LNCaP clone FGC (cell line): ENCODE results near the gene KLC1.

Source experiments
- DNase-seq: peaks from one replicate; pipeline ENCODE4 v3.0.0-alpha.2; 2011; ENCODE audit warnings: low read depth
- H3K4me3 ChIP-seq: 2 replicates; pipeline ENCODE4 v1.5.1; 2011; ENCODE audit warnings: mild to moderate bottlenecking, low read depth, low read length, control low read depth
- TF ChIP-seq, protein P1 (sequence below): IDR thresholded peaks from 2 replicates; pipeline ENCODE4 v1.5.1; 2012; ENCODE audit warnings: mild to moderate bottlenecking; ENCODE audit not compliant: control insufficient read depth, insufficient read depth; ENCODE audit errors: extremely low read depth

KLC1 gene

DNA sequence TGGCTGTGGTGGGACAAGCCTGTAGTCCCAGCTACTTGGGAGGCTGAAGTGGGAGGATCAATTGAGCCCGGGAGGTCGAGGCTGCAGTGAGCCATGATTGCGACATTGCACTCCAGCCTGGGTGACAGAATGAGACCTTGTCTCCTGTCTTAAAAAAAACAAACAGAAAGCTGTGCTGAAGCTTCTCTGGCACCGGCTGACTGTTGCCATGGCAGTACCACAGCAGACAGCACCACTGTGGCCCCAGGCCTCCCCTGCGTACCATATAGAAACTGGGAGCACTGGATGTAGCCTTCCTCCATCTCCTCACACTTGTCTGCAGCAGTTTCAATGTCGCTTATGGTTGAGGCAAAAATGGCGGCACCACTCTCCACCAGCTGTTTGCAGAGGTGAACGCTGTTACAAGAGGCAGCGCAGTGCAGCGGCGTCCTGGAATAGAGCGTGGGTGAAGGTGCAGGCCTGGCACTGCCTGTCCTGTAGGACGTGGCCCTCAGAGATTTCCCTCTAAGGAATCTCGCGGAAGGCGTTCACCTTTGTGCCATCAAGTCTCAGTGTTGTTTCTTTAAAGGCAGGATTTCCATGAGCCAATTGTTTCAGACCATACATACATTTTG, 108.5 kb downstream of the KLC1 start:
- no peak overlapping the region for H3K4me3 ChIP-seq
- TF ChIP-seq, protein P1, sequence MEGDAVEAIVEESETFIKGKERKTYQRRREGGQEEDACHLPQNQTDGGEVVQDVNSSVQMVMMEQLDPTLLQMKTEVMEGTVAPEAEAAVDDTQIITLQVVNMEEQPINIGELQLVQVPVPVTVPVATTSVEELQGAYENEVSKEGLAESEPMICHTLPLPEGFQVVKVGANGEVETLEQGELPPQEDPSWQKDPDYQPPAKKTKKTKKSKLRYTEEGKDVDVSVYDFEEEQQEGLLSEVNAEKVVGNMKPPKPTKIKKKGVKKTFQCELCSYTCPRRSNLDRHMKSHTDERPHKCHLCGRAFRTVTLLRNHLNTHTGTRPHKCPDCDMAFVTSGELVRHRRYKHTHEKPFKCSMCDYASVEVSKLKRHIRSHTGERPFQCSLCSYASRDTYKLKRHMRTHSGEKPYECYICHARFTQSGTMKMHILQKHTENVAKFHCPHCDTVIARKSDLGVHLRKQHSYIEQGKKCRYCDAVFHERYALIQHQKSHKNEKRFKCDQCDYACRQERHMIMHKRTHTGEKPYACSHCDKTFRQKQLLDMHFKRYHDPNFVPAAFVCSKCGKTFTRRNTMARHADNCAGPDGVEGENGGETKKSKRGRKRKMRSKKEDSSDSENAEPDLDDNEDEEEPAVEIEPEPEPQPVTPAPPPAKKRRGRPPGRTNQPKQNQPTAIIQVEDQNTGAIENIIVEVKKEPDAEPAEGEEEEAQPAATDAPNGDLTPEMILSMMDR = no peak
- DNase-seq = no peak

DNA sequence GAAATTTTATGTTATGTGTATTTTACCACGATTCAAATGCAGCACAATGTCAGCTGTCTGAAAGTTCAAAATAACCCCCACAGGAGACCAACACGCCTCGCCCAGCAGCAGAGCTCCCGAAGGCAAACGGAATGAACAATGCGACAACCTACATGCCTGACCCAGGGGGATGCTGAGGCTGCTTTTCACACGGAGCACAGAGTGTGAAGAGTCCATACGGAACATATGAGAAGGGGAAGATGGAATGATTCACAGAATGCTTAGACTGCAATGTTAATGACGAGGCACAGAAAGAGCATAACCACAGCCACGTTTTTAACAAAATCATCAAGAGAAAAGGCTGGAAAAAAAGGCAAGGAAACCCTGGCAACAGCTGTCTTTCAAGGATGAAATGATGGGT, 109.2 kb downstream of the KLC1 start:
- TF ChIP-seq, protein P1 = no peak
- H3K4me3 ChIP-seq = no peak overlapping the region
- DNase-seq = no peak

DNA sequence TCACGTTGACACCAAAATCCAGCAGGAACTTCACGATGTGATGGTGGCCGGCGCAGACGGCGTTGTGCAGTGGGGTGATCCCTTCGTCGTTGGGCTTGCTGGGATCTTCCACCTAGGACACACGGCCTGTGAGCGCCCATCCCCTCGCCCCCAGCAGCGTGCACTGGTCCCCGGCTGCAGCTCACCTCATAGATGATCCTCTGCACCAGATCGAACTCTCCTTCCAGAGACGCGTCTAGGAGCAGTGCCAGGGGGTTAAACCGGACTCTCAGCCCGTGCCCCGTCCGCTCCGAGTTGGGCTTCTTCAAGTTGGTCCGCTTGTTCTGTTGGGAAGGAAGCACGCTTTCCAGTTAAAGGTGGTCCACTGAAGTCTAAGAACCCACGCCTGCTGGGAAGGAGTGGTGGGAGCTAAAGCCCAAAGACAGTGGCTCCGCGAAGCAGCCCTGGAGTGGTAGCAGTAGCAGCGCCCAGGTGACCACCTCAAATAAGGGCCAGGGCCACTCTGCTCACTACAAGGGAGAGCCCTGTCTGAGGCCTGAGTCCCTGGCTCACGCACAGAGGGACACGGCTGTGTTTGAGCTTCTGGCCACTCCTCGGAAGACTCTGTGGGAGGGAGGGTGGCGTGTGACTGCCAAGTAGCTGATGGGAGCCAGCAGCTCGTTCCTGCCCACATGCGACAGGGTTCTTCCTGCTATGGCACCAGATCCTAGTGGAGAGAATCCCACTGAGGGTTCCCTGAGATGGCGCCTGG, 109.9 kb downstream of the KLC1 start:
- TF ChIP-seq, protein P1 = no peak

DNA sequence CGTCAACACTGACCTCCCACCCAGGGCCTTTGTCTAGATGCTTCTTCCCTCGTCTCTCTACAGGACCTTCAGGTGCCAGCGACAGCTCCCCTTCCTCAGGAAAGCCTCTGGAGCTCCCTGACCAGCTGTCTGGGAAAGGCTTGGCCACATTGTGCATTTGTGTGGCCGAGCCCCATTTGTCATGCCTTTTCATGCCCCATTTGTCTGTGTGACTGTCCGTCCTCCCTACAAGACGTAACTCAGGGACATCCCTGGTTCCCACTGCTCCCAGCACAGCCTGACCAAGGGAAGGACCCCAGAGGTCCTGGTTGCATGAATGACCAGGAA, 110.4 kb downstream of the KLC1 start:
- no peak overlapping the region for H3K4me3 ChIP-seq
- no peak for DNase-seq
- TF ChIP-seq, protein P1 = no peak

More for the DNA sequence above, 109.9 kb downstream of the KLC1 start:
- H3K4me3 ChIP-seq = no peak overlapping the region
- DNase-seq = no peak

DNA sequence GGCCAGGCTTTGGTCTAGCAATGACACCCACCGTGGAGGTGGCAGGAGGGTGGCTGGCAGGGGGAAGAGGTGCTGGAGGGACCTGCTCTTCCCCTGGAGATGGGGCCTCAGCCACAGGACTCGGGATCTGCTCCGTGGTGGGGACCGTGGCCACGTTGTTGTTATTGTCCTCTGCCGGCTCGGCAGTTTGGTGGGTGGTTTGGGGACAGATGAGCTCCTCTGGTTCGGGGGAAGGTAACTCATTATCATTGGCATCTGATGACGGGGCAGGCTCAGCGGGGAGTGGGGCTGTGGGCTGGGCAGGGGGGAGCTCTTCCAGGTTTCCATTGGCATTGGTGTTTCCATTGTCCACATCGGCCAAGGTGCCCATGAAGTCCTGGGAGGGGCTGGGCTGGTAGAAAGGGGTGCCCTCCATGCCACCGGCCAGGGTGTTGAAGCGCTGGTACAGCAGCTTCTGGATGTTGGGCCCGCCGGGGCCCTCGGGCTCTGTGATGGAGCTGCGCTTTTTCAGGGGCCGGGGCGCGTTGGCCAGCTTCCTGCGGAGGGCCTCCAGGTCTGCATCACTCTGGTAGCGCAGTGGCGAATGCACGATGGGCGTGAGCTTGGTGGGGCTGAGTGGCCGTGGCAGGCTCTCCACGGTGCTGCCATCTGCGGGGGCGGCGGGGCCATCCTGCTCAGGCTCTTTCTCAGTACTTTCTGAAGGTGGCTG, 110.9 kb downstream of the KLC1 start:
- H3K4me3 ChIP-seq = no peak overlapping the region
- DNase-seq = no peak
- TF ChIP-seq, protein P1 = no peak

DNA sequence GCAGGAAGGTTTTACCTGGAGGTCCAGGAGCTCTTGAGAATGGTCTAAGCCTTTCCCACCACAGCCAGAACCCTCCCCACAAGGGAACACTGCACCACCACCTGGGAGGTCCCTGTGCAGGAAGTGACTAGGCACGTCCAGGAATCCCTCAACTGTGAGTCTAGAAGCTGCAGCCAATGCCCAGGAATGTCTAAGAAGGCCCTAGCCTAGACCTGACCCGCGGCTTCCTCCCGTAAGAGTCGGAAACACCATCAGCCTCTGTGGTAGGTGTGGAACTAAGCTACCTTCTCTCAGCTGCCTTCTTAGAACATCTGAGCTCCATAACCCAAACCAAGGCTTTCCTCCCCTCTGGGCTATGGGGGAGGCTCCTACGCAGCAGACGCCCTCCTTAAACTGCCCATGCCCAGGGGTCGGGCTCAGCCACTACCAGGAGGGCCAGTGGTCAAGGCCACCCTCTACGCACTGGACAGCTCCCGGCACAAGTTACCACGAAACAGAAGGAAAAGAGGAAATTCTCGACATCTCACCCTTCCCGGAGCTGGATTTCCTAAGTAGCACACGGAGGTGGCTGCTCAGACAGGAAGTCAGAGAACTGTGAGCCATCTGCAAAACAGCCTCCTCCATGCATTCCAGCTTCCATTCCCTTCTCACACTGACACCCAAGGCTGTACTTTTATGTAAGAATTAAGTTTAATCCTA, 112.1 kb downstream of the KLC1 start:
- TF ChIP-seq, protein P1 = no peak
- DNase-seq = no peak
- no peak overlapping the region for H3K4me3 ChIP-seq
